ENCODE data around the gene FBXL17.
"Not testable (repeated sequence)": the region's sequence is repeated elsewhere in the genome, so short reads cannot be mapped to it uniquely, and the experiment has no call there.

The FBXL17 gene

GRCh38 chr5:108295578-108296368, 86.1 kb downstream of the FBXL17 start:
- H3K4me1 ChIP-seq (ENCODE audit: control insufficient read depth, insufficient read depth, low read length): no peaks in the 10 kb centered on the region
- H3K27me3 ChIP-seq (ENCODE audit: control insufficient read depth, insufficient read depth, low read length): no peaks in the 10 kb centered on the region
- H3K9me3 ChIP-seq (ENCODE audit: control insufficient read depth, insufficient read depth, low read length): no peaks in the 10 kb centered on the region
- H3K9ac ChIP-seq (ENCODE audit: low read depth, low read length): no peak overlapping the region
- H3K4me3 ChIP-seq (ENCODE audit: low read depth, low read length): no peak overlapping the region
- H3K36me3 ChIP-seq (ENCODE audit: control insufficient read depth, insufficient read depth, low read length): no peaks in the 10 kb centered on the region

- no peaks in the 10 kb centered on the region for H3K27me3 ChIP-seq (ENCODE audit: control insufficient read depth, insufficient read depth, low read length)
- H3K9me3 ChIP-seq (ENCODE audit: control insufficient read depth, insufficient read depth, low read length): no peaks in the 10 kb centered on the region
- no peak overlapping the region for H3K9ac ChIP-seq (ENCODE audit: low read depth, low read length)
- no peak overlapping the region for H3K4me3 ChIP-seq (ENCODE audit: low read depth, low read length)
- H3K36me3 ChIP-seq (ENCODE audit: control insufficient read depth, insufficient read depth, low read length): no peaks in the 10 kb centered on the region
- H3K4me1 ChIP-seq (ENCODE audit: control insufficient read depth, insufficient read depth, low read length): no peaks in the 10 kb centered on the region
Observed at GRCh38 chr5:108280960-108281569, 100.8 kb downstream of the FBXL17 start.

- no peaks in the 10 kb centered on the region for H3K36me3 ChIP-seq (ENCODE audit: control insufficient read depth, insufficient read depth, low read length)
- peaks cover 5% of the 10 kb centered on the region for H3K27me3 ChIP-seq (ENCODE audit: control insufficient read depth, insufficient read depth, low read length)
- H3K4me3 ChIP-seq (ENCODE audit: low read depth, low read length): no peak overlapping the region
- H3K9ac ChIP-seq (ENCODE audit: low read depth, low read length): no peak overlapping the region
- no peaks in the 10 kb centered on the region for H3K4me1 ChIP-seq (ENCODE audit: control insufficient read depth, insufficient read depth, low read length)
- H3K9me3 ChIP-seq (ENCODE audit: control insufficient read depth, insufficient read depth, low read length): no peaks in the 10 kb centered on the region
Observed at GRCh38 chr5:108280248-108280647, 101.7 kb downstream of the FBXL17 start.

GRCh38 chr5:108278285-108279240, 103.3 kb downstream of the FBXL17 start:
- Histone ChIP-seq H3K9me3 (ENCODE audit: control insufficient read depth, insufficient read depth, low read length) (no peaks in the 10 kb centered on the region), H3K36me3 (ENCODE audit: control insufficient read depth, insufficient read depth, low read length) (no peaks in the 10 kb centered on the region), H3K27me3 (ENCODE audit: control insufficient read depth, insufficient read depth, low read length) (peaks cover 9% of the 10 kb centered on the region), H3K9ac (ENCODE audit: low read depth, low read length) (no peak overlapping the region), H3K4me1 (ENCODE audit: control insufficient read depth, insufficient read depth, low read length) (no peaks in the 10 kb centered on the region), H3K4me3 (ENCODE audit: low read depth, low read length) (no peak overlapping the region)

- Histone ChIP-seq H3K27me3 (ENCODE audit: control insufficient read depth, insufficient read depth, low read length) (peaks cover 9% of the 10 kb centered on the region), H3K36me3 (ENCODE audit: control insufficient read depth, insufficient read depth, low read length) (no peaks in the 10 kb centered on the region), H3K9me3 (ENCODE audit: control insufficient read depth, insufficient read depth, low read length) (no peaks in the 10 kb centered on the region), H3K9ac (ENCODE audit: low read depth, low read length) (no peak overlapping the region), H3K4me3 (ENCODE audit: low read depth, low read length) (no peak overlapping the region), H3K4me1 (ENCODE audit: control insufficient read depth, insufficient read depth, low read length) (no peaks in the 10 kb centered on the region)
Observed at GRCh38 chr5:108276187-108277050, 105.5 kb downstream of the FBXL17 start.

- H3K27me3 ChIP-seq (ENCODE audit: control insufficient read depth, insufficient read depth, low read length); H3K9ac ChIP-seq (ENCODE audit: low read depth, low read length); H3K4me1 ChIP-seq (ENCODE audit: control insufficient read depth, insufficient read depth, low read length); H3K4me3 ChIP-seq (ENCODE audit: low read depth, low read length); H3K36me3 ChIP-seq (ENCODE audit: control insufficient read depth, insufficient read depth, low read length); H3K9me3 ChIP-seq (ENCODE audit: control insufficient read depth, insufficient read depth, low read length): not testable (repeated sequence)
Observed at GRCh38 chr5:108274080-108274479, 107.8 kb downstream of the FBXL17 start.

- Histone ChIP-seq H3K4me3 (ENCODE audit: low read depth, low read length) (no peak overlapping the region), H3K9ac (ENCODE audit: low read depth, low read length) (no peak overlapping the region), H3K36me3 (ENCODE audit: control insufficient read depth, insufficient read depth, low read length) (no peaks in the 10 kb centered on the region), H3K9me3 (ENCODE audit: control insufficient read depth, insufficient read depth, low read length) (no peaks in the 10 kb centered on the region), H3K4me1 (ENCODE audit: control insufficient read depth, insufficient read depth, low read length) (no peaks in the 10 kb centered on the region), H3K27me3 (ENCODE audit: control insufficient read depth, insufficient read depth, low read length) (peaks cover 9% of the 10 kb centered on the region)
Observed at GRCh38 chr5:108271127-108271526, 110.8 kb downstream of the FBXL17 start.

- no peaks in the 10 kb centered on the region for H3K9me3 ChIP-seq (ENCODE audit: control insufficient read depth, insufficient read depth, low read length)
- no peaks in the 10 kb centered on the region for H3K36me3 ChIP-seq (ENCODE audit: control insufficient read depth, insufficient read depth, low read length)
- H3K9ac ChIP-seq (ENCODE audit: low read depth, low read length): no peak overlapping the region
- no peaks in the 10 kb centered on the region for H3K27me3 ChIP-seq (ENCODE audit: control insufficient read depth, insufficient read depth, low read length)
- no peak overlapping the region for H3K4me3 ChIP-seq (ENCODE audit: low read depth, low read length)
- H3K4me1 ChIP-seq (ENCODE audit: control insufficient read depth, insufficient read depth, low read length): no peaks in the 10 kb centered on the region
Observed at GRCh38 chr5:108266242-108266641, 115.7 kb downstream of the FBXL17 start.

- no peak overlapping the region for H3K4me3 ChIP-seq (ENCODE audit: low read depth, low read length)
- H3K9ac ChIP-seq (ENCODE audit: low read depth, low read length): no peak overlapping the region
- H3K9me3 ChIP-seq (ENCODE audit: control insufficient read depth, insufficient read depth, low read length): no peaks in the 10 kb centered on the region
- H3K36me3 ChIP-seq (ENCODE audit: control insufficient read depth, insufficient read depth, low read length): no peaks in the 10 kb centered on the region
- H3K27me3 ChIP-seq (ENCODE audit: control insufficient read depth, insufficient read depth, low read length): no peaks in the 10 kb centered on the region
- H3K4me1 ChIP-seq (ENCODE audit: control insufficient read depth, insufficient read depth, low read length): no peaks in the 10 kb centered on the region
Observed at GRCh38 chr5:108264533-108264932, 117.4 kb downstream of the FBXL17 start.

- H3K4me1 ChIP-seq (ENCODE audit: control insufficient read depth, insufficient read depth, low read length): no peaks in the 10 kb centered on the region
- H3K4me3 ChIP-seq (ENCODE audit: low read depth, low read length): no peak overlapping the region
- no peaks in the 10 kb centered on the region for H3K36me3 ChIP-seq (ENCODE audit: control insufficient read depth, insufficient read depth, low read length)
- H3K9ac ChIP-seq (ENCODE audit: low read depth, low read length): no peak overlapping the region
- H3K27me3 ChIP-seq (ENCODE audit: control insufficient read depth, insufficient read depth, low read length): no peaks in the 10 kb centered on the region
- no peaks in the 10 kb centered on the region for H3K9me3 ChIP-seq (ENCODE audit: control insufficient read depth, insufficient read depth, low read length)
Observed at GRCh38 chr5:108263338-108263737, 118.6 kb downstream of the FBXL17 start.

- no peak overlapping the region for H3K9ac ChIP-seq (ENCODE audit: low read depth, low read length)
- no peaks in the 10 kb centered on the region for H3K27me3 ChIP-seq (ENCODE audit: control insufficient read depth, insufficient read depth, low read length)
- no peak overlapping the region for H3K4me3 ChIP-seq (ENCODE audit: low read depth, low read length)
- no peaks in the 10 kb centered on the region for H3K4me1 ChIP-seq (ENCODE audit: control insufficient read depth, insufficient read depth, low read length)
- no peaks in the 10 kb centered on the region for H3K9me3 ChIP-seq (ENCODE audit: control insufficient read depth, insufficient read depth, low read length)
- no peaks in the 10 kb centered on the region for H3K36me3 ChIP-seq (ENCODE audit: control insufficient read depth, insufficient read depth, low read length)
Observed at GRCh38 chr5:108260858-108261170, 121.1 kb downstream of the FBXL17 start.

Measured in iPS-15b (cell line).